HG02970 (cell line): ENCODE results near the gene PSPC1.
"Not testable (repeated sequence)": the region's sequence is repeated elsewhere in the genome, so short reads cannot be mapped to it uniquely, and the experiment has no call there.

ENCODE experiments used
- ATAC-seq: cut with Tn5 transposase; IDR thresholded peaks from one replicate; pipeline ENCODE4 v1.9.1; 2021; ENCODE audit warnings: mild to moderate bottlenecking, moderate library complexity, moderate number of reproducible peaks; ENCODE audit not compliant: unreplicated experiment, low FRiP score

PSPC1 gene, protein sequence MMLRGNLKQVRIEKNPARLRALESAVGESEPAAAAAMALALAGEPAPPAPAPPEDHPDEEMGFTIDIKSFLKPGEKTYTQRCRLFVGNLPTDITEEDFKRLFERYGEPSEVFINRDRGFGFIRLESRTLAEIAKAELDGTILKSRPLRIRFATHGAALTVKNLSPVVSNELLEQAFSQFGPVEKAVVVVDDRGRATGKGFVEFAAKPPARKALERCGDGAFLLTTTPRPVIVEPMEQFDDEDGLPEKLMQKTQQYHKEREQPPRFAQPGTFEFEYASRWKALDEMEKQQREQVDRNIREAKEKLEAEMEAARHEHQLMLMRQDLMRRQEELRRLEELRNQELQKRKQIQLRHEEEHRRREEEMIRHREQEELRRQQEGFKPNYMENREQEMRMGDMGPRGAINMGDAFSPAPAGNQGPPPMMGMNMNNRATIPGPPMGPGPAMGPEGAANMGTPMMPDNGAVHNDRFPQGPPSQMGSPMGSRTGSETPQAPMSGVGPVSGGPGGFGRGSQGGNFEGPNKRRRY

DNA sequence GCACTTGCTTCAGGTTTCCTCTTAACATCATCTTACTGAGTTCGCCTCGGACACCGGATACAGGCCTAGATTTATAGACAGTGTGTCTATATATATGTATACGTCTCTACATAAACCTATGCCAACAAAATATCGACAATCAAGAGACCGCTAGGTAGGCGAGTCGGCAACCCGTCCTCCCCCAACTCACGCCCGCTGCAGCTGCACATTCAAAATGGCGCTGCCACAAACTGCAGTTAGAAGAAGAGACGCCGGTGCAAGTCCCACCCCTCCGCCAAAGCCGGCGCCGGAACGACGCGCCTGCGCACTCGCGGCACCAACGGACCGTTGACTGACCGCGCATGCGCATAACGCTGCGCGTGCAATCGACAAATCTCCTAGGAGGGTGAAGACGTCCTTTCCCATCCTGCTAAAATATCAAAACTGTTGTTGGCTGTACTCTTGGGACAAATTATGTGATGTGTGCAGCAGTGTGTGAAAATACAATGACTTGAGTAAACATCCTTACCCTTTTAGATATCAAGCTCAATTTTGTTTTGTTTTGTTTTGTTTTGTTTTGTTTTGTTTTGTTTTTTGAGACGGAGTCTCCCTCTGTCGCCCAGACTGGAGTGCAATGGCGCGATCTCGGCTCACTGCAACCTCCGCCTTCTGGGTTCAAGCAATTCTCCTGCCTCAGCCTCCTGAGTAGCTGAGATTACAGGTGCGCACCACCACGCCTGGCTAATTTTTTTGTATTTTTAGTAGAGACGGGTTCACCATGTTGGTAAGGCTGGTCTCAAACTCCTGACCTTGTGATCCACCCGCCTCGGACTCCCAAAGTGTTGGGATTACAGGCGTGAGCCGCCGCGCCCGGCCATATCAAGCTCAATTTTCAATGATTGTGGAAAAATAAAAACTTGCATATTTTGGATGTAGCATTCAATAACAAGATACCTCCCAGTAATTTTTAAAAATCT is at the start of gene PSPC1:
PSPC1 (minus strand) TSS at position 219 of the 956 bp plus-strand sequence; CDS start at position 31, 188 bp downstream.
- ATAC-seq = peak; percentile 86

DNA sequence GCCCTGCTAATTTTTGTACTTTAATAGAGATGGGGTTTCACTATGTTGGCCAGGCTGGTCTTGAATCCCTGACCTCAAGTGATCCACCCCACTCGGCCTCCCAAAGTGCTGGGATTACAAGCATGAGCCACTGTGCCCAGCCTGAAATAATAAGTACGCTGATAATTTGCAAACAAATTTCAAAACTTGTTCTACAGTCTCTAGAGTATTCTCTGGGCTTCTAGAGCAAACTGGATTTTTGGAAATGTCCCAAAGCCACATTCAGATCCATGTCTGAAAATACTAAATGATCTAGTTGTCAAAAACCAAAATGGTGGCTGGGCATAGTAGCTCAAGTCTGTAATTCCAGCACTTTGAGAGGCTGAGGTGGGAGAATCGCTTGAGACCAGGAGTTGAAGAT is 39.9 kb upstream of the PSPC1 start:
- ATAC-seq = no peak

DNA sequence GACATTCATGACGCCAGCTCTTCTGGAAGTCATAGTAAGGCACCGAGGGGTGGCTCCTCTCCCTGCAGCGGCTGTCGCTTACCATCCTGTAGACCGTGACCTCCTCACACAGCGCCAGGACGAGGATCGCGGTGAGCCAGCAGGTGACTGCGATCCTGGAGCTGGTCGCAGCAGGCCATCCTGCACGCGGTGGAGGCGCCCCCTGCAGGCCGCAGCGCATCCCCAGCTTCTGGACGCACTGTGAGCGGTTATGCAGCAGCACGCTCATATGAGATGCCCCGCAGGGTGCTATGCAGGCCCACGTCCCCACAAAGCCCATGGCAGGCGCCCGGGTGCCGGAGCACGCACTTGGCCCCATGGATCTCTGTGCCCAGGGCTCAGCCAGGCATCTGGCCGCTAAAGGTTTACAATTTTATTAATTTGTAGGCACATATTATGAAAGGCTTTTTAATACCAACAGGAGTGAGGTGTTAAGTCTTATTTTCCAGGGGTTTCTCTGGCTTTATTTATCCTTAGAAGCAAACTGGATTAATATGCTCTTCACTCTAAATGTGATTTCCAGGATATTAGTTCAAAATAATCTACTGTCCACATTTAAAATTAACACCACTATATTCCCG is 35.6 kb upstream of the PSPC1 start:
- no peak for ATAC-seq

DNA sequence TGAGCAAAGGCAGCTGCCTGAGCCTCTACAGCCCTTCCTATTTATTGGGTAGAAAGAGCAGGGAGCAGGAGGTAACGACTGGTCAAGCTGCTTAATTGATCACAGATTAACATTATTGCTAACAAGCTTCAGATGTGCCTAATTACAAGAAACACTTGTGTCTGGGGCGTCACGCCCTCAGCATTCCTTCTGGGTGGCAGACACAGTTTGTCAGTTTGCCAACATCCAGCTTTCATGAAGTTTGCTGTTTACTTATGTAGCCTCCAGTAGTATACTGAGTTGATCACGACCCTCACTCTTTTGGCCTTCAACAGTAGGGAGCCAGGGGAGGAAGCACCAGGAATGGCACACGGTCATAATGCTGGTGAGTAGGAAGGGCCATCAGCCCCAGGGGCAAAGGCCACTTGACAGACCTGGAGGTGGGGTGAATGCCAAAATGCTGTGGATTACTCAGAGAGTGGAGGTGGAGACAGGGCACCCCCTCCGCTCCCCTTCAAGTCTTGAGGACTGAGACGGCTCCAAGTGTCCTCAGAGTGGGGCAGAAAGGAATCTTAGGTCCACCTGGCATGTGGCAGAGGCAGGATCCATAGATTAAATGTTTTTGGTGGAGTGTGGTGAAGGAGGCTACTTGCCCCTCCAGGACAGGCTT is 34.9 kb upstream of the PSPC1 start:
- no peak for ATAC-seq

DNA sequence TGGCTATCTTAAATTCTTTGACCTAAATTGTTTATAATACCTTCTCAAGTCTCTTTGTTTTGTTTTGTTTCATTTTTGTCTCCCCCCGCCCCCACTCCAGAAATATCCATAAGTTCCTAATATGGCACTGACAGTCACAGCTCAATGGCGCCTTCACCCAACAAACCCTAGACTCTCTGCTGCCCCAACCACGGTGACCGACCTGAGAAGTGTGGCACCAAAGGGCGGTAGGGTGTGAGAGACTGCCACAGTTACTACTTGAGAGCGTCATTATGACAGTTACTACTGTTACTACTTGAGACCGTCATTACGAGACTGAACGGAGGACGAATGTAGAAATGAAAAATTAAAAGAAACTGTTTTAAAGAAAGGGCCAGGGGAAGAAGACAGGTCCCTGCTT is 34.4 kb upstream of the PSPC1 start:
- no peak for ATAC-seq

DNA sequence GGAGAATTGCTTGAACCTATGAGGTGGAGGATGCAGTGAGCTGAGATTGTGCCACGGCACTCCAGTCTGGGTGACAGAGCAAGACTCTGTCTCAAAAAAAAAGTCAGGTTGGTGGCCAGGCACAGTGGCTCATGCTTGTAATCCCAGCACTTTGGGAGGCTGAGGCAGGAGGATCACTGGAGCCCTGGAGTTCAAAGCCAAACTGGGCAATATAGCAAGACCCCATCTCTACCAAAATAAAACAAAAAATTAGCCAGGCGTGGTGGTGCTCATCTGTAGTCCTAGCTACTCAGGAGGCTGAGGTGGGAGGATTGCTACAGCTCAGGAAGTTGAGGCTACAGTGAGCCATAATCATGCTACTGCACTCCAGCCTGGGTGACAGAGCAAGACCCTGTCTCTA is 33.1 kb upstream of the PSPC1 start:
- not testable (repeated sequence) for ATAC-seq

DNA sequence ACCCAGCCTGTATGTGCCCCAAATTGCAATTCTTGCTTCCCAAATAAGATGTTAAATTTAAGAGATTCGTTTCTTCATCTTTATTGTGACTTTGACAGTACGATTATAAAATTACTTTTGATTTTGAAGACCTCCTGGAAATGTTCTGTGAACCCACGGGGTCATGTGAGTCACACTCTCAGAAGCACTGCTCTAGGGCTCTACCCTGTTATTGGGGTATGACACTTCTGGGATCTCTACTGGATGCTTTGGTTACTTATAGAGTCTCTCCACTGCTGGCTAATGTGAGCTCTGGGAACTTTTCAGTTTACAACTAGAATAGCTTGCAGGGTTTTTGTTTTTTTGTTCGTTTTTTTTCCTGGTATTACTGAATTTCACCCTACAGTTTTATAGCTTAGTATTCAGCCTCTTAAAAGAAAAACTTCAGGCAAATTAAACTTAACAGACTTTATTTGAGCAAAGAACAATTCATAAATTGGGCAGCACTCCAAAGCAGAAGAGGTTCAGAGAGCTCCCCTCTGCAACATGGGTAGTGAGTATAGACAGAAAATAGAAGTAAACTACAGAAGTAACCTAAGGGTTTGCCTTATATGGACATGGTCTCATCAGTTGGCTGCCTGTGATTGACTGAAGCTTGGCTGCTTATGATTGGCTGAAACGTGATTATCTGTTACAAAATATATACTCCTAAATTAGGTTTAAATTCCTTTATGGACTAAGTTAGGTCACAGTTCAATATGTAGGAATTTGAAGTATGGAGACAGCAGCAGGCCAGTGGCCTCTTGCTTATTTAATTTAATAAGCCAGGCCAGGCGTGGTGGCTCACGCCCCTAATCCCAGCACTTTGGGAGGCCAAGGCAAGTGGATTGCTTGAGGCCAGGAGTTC is 28.5 kb upstream of the PSPC1 start:
- no peak for ATAC-seq

DNA sequence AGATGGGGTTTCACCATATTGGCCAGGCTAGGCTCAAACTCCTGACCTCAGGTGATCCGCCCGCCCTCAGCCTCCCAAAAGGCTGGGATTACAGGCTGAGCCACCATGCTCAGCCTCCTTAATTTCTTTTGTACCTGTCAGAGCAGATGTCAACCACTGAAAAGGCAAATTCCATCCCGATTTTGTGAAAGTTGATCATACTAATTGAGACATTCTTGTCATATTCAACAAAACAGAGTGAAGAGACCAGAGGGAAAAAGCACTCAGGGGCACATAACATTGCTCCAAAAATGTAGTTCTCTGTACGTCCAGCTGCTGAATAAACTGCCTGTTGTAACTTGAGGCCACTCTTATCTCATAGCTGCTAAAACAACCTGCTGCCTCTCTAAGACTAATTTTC is 27.4 kb upstream of the PSPC1 start:
- ATAC-seq = no peak

DNA sequence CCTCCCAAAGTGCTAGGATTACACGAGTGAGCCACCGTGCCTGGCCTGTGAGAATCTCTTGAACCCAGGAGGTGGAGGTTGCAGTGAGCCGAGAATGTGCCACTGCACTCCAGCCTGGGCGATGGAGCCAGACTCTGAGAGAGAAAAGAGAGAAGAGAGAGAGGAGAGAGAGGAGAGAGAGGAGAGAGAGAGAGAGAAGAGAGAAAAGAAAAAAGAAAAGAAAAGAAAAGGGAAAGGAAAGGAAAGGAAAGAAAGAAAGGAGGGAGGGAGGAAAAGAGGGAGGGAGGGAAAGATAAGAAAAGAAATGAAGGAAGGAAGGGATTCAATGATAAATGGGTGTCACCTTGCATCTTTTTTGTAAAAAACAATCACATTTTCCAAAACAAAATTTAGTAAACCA is 23.0 kb upstream of the PSPC1 start:
- no peak for ATAC-seq

DNA sequence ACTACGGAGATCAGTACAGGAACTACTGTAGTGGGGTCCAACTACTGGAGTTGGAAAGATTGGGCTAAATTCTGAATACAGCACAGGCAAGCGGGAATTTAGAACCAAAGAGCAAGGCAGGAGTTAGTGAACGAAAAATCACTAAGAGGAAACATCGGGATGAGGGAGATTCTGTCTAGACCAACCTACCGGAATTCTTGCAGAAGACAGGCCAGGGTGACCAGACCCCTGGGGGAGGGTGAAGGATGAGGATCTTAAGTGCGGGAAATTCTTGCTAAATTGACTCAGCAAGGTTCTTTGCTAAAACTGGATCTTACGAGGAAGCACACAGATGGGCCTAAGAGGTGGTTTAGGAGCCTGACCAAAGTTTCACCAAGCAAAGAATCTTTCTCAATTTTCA is 13.2 kb upstream of the PSPC1 start:
- ATAC-seq = no peak

DNA sequence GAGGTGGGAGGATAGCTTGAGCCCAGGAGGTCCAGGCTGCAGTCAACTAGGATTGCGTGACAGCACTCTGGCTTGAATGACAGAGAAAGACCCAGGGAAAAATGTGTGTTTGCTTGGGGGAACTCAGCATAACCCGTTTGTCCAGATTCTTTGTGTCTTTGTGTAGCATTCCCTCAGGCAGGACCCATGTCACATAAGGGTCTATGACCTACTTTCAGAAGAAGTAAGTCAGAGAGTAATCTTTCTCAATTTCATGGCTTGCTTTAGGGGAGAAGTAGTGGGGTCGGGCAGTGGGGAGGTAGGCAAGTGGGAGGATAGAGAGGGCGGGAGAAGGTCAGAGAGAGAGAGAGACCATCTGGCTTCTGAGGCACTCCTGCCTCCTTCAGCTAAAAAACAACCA is 11.9 kb upstream of the PSPC1 start:
- ATAC-seq = no peak

DNA sequence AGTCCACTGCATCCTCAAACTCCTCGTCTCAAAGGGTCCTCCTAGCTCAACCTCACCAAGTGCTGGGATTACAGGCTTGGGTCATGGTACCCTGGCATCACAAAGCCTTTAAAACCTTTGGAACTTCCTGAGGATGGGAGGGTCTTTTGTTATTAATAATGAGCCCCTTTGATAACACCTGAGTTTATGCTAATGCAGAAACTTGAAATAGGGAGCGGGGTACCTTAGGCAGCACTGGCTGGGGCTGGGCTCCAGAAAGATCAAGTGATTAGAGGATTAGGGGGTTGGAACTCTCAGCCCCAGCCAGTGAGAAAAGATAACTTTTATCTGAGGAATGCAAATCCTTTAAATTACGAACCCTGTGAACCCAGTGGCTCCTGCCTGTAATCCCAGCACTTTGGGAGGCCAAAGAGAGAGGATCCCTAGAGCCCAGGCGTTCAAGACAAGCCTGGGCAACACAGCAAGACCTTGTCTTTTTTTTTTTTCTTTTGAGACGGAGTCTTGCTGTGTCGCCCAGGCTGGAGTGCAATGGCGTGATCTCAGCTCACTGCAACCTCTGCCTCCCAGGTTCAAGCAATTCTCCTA is 9.3 kb upstream of the PSPC1 start:
- ATAC-seq = no peak

DNA sequence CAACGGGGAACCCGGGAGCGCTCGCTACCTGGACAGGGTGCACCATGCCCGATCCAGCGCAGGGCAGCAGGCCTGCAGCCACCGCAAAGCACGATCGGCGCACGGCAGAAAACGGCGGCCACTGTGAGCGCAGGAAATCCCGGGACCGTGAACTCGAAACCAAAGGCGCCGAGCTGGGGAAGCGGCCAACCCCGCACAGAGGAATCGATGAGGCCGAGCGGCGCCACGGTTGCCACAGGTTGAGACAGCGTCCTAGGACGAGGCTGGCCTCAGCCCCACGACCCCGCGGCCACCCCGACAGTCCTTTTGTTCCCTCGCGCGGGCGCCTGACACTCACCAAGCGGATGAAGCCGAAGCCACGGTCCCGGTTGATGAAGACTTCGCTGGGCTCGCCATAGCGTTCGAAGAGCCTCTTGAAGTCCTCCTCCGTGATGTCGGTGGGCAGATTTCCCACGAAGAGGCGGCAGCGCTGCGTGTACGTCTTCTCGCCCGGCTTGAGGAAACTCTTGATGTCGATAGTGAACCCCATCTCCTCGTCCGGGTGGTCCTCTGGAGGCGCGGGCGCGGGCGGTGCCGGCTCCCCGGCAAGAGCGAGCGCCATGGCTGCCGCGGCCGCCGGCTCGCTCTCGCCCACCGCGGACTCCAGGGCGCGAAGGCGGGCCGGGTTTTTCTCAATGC is 557 bp downstream of the PSPC1 start:
- peak; percentile 42 for ATAC-seq

DNA sequence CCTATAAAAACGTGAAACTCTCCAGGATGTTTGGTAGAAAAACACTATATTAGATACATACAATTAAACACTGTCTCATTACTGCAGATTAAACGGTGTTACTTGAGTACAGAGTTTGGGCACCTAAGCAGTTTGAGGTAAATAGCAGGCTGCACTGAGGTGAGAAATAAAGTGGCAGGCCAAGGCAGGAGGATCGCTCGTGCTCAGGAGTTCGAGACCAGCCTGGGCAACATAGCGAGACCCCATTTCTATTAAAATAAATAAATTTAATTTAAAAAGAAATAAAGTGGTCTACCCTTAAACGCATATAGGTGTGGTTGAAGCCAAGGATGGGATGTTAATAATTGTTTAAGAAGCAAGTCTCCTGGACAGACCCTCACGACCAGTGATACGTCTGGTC is 1.2 kb downstream of the PSPC1 start:
- no peak for ATAC-seq

DNA sequence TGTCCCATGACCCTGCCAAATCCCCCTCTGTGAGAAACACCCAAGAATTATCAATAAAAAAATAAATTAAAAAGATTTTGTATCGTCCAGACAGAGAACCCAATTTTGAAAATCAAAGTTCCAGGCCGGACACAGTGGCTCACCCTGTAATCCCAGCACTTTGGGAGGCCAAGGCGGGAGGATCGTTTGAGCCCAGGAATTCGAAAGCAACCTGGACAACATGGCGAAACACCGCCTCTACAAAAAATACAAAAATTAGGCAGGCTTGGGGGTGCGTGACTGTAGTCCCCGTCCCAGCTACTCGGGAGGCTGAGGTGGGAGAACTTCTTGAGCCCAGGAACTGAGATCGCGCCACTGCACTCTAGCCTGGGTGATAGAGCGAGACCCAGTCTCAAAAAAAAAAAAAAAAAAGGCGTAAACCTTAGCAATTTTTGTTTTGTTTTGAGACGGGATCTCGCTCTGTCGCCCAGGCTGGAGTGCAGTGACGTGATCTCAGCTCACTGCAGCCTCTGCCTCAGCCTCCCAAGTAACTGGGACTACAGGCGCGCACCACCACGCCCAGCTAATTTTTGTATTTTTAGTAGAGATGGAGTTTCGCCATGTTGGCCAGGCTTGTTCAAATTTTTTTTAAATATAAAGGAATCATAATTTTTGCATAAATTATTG is 1.9 kb downstream of the PSPC1 start:
- not testable (repeated sequence) for ATAC-seq

DNA sequence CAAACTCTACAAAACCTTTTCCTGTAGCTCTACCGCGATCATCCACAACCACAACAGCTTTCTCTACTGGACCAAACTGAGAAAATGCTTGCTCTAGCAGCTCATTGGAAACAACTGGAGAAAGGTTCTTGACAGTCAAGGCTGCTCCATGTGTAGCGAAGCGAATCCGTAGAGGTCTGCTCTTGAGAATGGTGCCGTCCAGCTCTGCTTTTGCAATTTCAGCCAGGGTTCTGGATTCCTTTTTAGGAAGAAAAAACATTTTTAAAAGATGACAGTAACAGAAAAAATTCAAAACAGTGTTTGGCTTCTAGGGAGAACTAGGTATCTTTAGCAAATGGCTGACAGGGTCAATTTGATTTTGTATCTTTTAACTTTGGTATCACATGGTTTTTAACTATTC is 10.4 kb downstream of the PSPC1 start:
- no peak for ATAC-seq

DNA sequence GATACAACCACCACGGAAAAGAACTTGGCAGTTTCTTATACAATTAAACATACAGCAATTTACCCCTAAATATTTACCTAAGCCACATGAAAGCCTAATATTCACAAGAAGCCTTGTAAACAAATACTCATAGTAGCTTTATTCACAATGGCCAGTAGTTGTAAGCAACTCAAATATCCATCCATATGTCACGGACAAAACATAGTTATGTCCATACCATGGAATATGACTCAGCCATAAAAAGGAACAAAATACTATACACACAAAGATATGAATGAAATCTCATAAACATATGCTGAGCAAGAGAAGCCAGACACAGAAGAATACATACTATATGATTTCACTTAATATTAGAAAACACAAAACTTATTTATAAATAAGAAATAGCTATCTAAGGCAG is 12.9 kb downstream of the PSPC1 start:
- ATAC-seq = no peak

DNA sequence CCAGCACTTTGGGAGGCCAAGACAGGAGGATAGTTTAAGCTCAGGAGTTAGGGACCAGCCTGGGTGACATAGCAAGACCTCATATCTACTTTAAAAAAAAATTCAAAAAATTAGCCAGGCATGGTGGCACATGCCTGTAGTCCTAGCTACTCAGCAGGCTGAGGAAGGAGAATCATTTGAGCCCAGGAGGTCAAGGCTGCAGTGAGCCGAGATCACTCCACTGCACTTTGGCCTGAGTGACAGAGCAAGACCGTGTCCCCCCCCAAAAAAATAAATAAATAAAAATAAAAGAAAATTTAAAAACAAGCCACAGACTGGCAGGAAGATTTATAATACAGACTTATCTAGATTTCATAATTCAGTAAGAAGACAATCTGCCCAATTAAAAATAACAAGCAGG is 14.8 kb downstream of the PSPC1 start:
- ATAC-seq = no peak
